HEK293T (cell line): ENCODE data around the gene SNAI3.

Experiments
- BHLHE40 ChIP-seq: fragments of 450-650 bp; IDR thresholded peaks from 2 replicates; pipeline ENCODE4 v1.6.1; 2016; ENCODE audit warnings: mild to moderate bottlenecking, moderate library complexity, borderline replicate concordance
- CTBP1 ChIP-seq: fragments of 450-650 bp; IDR thresholded peaks from 2 replicates; pipeline ENCODE4 v1.6.1; 2016; ENCODE audit warnings: borderline replicate concordance
- FOXA1 ChIP-seq: fragments of 450-650 bp; IDR thresholded peaks from 2 replicates; pipeline ENCODE4 v1.6.1; 2016; ENCODE audit warnings: mild to moderate bottlenecking
- FOXK2 ChIP-seq: fragments of 450-650 bp; IDR thresholded peaks from 2 replicates; pipeline ENCODE4 v1.6.1; 2016; ENCODE audit warnings: mild to moderate bottlenecking
- FOXM1 ChIP-seq: fragments of 450-650 bp; IDR thresholded peaks from 2 replicates; pipeline ENCODE4 v1.6.1; 2017; ENCODE audit warnings: mild to moderate bottlenecking, borderline replicate concordance
- HDGF ChIP-seq: fragments of 450-650 bp; IDR thresholded peaks from 2 replicates; pipeline ENCODE4 v1.6.1; 2017; ENCODE audit warnings: antibody characterized with exemption, borderline replicate concordance
- L3MBTL2 ChIP-seq: fragments of 450-650 bp; conservative IDR thresholded peaks from 2 replicates; pipeline ENCODE4 v1.6.1; 2016; ENCODE audit warnings: mild to moderate bottlenecking
- LEF1 ChIP-seq: fragments of 450-650 bp; IDR thresholded peaks from 2 replicates; pipeline ENCODE4 v1.6.1; 2017; ENCODE audit warnings: mild to moderate bottlenecking, borderline replicate concordance
- NFRKB ChIP-seq: fragments of 450-650 bp; IDR thresholded peaks from 2 replicates; pipeline ENCODE4 v1.6.1; 2016; ENCODE audit warnings: mild to moderate bottlenecking, moderate library complexity
- SP1 ChIP-seq: fragments of 450-650 bp; IDR thresholded peaks from 2 replicates; pipeline ENCODE4 v1.6.1; 2017
- SUZ12 ChIP-seq: fragments of 450-650 bp; IDR thresholded peaks from 2 replicates; pipeline ENCODE4 v1.6.1; 2016; ENCODE audit warnings: mild to moderate bottlenecking
- TARDBP ChIP-seq: fragments of 450-650 bp; IDR thresholded peaks from 2 replicates; pipeline ENCODE4 v1.6.1; 2016
- ZNF384 ChIP-seq: fragments of 450-650 bp; IDR thresholded peaks from 2 replicates; pipeline ENCODE4 v1.6.1; 2016
- TF ChIP-seq, protein P1 (sequence below): fragments of 450-650 bp; IDR thresholded peaks from 2 replicates; pipeline ENCODE4 v1.6.1; 2016

GRCh38 chr16:88701581-88702370 is 15.5 kb upstream of the SNAI3 start:
- TF ChIP-seq, protein P1, sequence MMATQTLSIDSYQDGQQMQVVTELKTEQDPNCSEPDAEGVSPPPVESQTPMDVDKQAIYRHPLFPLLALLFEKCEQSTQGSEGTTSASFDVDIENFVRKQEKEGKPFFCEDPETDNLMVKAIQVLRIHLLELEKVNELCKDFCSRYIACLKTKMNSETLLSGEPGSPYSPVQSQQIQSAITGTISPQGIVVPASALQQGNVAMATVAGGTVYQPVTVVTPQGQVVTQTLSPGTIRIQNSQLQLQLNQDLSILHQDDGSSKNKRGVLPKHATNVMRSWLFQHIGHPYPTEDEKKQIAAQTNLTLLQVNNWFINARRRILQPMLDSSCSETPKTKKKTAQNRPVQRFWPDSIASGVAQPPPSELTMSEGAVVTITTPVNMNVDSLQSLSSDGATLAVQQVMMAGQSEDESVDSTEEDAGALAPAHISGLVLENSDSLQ: no peak
- TF ChIP-seq HDGF (no peak), ZNF384 (no peak), LEF1 (no peak), FOXM1 (no peak), FOXK2 (no peak), TARDBP (no peak), SP1 (no peak), BHLHE40 (no peak), L3MBTL2 (no peak), SUZ12 (no peak), NFRKB (no peak), FOXA1 (no peak), CTBP1 (no peak)
